Measurements from ENCODE around the gene HOXA9.

Gene HOXA9

DNA sequence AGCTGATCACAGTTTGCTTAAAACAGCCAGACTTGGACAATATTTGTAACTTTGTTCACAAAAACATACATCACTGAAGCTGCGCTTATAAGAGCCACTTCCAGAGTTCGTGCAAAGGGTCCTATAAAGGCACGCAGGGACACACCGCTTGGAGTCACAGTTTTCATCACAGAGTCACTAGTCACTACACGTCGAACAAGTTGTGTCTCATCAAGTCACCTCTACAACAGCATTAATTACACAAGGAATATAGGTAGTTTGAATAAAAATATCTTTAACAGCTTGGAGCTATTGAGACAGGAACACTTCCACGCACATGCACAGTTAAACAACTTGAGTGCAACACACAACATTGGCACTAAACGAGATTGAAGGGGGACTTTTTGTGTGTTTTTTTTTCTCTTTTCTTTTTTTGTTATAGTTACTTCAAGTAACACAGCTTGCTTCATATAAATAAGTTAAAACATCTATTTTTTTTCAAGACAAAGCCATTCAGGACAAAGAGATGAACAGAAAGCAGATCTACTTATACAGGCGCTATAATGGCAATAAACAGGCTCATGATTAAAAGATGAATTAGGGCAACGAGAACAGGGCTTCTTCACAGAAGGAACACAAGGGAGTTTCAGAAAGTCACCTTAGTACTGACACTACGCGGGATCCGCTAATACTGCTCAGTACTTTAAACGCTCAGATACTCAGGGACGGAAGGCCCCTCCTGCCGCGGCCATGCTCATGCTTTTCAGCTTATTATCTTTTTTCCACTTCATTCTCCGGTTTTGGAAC, 24.0 kb downstream of the HOXA9 start:
- no peak for DNase-seq
- TF ChIP-seq, protein P1, sequence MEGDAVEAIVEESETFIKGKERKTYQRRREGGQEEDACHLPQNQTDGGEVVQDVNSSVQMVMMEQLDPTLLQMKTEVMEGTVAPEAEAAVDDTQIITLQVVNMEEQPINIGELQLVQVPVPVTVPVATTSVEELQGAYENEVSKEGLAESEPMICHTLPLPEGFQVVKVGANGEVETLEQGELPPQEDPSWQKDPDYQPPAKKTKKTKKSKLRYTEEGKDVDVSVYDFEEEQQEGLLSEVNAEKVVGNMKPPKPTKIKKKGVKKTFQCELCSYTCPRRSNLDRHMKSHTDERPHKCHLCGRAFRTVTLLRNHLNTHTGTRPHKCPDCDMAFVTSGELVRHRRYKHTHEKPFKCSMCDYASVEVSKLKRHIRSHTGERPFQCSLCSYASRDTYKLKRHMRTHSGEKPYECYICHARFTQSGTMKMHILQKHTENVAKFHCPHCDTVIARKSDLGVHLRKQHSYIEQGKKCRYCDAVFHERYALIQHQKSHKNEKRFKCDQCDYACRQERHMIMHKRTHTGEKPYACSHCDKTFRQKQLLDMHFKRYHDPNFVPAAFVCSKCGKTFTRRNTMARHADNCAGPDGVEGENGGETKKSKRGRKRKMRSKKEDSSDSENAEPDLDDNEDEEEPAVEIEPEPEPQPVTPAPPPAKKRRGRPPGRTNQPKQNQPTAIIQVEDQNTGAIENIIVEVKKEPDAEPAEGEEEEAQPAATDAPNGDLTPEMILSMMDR (IDR thresholded peaks at IDR 0.05; ENCODE audit: low read depth, low read length): no peak
- no peaks in the 10 kb centered on the region for H3K4me1 ChIP-seq
- no peaks in the 10 kb centered on the region for H3K36me3 ChIP-seq
- peaks cover 100% of the 10 kb centered on the region for H3K27me3 ChIP-seq
- H3K4me3 ChIP-seq (ENCODE audit: low read depth, low read length): no peak overlapping the region
- H3K9me3 ChIP-seq: no peaks in the 10 kb centered on the region

DNA sequence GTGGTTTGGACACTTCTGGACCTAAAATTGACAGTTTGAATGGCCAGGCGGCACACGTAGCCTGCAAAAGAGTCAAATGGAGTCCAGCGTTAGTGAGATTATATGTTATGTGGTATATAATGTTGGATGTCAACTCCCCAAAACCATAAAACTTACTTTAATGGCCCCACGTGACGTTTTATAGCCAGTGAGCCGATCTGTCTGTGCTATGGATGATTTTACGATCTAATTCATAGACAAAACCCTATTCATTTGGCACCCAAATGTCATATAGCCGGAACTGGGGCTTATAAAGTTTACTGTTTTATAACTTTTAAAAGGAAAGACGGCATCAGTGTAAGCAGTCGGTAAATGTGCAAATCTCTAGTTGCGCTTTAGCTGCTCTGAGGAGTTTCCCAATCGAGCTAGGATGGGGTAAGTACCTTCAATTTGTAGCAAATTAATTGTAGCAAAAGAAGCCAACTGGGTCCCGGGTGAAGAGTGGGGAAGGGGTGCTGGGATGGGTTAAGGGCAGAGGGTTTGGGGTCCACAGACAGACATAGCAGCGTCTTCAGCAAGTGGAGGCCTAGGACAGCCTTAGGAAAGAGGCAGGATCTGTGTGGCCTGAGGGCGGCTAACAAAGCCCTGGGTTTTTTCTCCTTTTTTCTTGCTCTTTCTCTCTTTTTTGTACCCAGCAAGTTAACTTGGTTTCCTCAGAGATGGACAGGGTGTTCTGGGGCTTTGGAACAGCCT, 25.0 kb downstream of the HOXA9 start:
- no peaks in the 10 kb centered on the region for H3K9me3 ChIP-seq
- H3K4me1 ChIP-seq: no peaks in the 10 kb centered on the region
- DNase-seq: no peak
- peaks cover 100% of the 10 kb centered on the region for H3K27me3 ChIP-seq
- H3K4me3 ChIP-seq (ENCODE audit: low read depth, low read length): no peak overlapping the region
- TF ChIP-seq, protein P1 (IDR thresholded peaks at IDR 0.05; ENCODE audit: low read depth, low read length): no peak
- H3K36me3 ChIP-seq: no peaks in the 10 kb centered on the region

DNA sequence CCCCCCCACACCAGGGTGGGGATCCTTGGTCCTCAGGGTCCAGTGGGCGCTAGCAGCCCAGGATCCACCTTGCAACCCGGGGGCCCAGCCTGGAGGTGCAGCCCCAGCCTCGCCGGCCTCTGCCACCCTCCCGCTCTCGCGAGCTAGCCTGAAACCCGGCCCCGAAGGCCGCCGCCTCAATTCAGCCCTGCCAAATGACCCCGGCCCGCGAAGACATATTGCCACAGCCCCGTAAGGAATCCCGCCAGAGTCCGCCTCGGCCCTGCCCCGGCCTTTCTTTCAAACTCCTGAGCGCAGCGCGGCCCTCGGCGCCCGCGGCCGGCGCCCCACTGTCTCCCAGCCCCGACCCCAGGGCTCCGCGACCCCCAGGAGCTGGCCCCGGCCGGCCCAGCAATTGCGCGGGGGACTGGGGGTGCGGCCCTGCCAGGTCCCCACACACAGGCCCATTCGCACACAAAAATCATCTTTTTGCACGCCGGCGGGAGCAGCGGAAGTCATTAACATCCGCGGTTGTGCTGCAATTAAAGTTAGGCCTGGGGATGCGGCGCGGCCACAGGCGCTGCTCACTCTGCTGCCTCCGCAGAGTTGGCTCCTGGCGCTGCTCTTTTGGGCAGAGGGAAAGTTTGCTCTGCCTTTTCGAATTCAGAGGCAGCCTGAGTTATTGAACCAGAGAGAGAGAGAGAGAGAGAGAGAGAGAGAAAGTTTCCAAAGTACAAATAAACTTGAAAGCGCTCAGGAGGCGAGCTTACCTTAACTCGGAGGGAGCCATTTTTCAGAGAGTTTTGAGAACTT, 25.8 kb downstream of the HOXA9 start:
- H3K4me1 ChIP-seq: no peaks in the 10 kb centered on the region
- no peaks in the 10 kb centered on the region for H3K36me3 ChIP-seq
- no peak overlapping the region for H3K4me3 ChIP-seq (ENCODE audit: low read depth, low read length)
- peak; percentile 6 for DNase-seq
- TF ChIP-seq, protein P1 (IDR thresholded peaks at IDR 0.05; ENCODE audit: low read depth, low read length): no peak
- H3K9me3 ChIP-seq: no peaks in the 10 kb centered on the region
- peaks cover 100% of the 10 kb centered on the region for H3K27me3 ChIP-seq

DNA sequence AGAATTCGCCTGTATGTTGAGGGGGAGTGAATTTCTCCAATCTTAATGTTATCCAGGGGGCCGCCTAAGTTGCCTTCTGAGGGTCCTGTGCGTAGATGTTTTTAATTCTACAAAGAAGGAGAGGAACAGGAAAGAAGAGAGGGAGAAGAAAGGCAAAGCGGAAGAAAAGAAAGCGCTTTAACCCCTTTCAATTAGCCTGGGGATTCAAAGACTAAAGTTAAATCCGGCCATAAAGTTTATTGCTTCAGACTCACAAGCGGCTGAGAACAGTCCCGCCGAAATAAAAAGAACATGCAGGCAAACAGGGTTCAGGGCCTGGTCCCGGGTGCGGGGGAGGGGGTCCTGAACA, 26.4 kb downstream of the HOXA9 start:
- TF ChIP-seq, protein P1 (IDR thresholded peaks at IDR 0.05; ENCODE audit: low read depth, low read length): no peak
- H3K9me3 ChIP-seq: no peaks in the 10 kb centered on the region
- no peaks in the 10 kb centered on the region for H3K4me1 ChIP-seq
- peaks cover 100% of the 10 kb centered on the region for H3K27me3 ChIP-seq
- H3K36me3 ChIP-seq: no peaks in the 10 kb centered on the region
- no peak for DNase-seq
- no peak overlapping the region for H3K4me3 ChIP-seq (ENCODE audit: low read depth, low read length)

DNA sequence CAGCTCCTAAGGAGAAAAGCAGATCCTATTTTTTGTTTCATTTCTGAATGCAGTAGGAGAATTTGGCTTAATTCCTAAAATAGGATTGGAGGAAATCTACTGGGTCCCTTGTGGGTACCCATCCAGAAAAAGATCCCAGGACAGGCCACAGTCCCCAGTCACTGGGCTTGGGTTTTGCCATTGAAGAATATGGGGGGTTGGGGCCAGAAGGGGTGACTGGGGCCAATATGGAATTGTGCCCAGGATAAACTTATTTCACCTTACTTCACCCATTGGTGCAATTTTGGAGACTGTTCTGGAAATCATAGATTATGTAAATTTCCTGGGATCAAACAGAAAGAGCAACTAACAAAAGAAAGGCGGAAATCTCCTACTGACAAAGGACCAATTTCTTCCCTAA, 26.9 kb downstream of the HOXA9 start:
- H3K4me1 ChIP-seq: no peaks in the 10 kb centered on the region
- H3K27me3 ChIP-seq: peaks cover 100% of the 10 kb centered on the region
- TF ChIP-seq, protein P1 (IDR thresholded peaks at IDR 0.05; ENCODE audit: low read depth, low read length): no peak
- no peak overlapping the region for H3K4me3 ChIP-seq (ENCODE audit: low read depth, low read length)
- DNase-seq: no peak
- H3K36me3 ChIP-seq: no peaks in the 10 kb centered on the region
- no peaks in the 10 kb centered on the region for H3K9me3 ChIP-seq

Data from BE2C (cell line).